HCT116 (cell line): ENCODE data around the gene TSC22D4. TPM values are rescaled to one million over a fixed set of nuclear protein-coding genes. Genes with fewer than 3 reads are reported as not detected.

ENCODE experiments used
- ATAC-seq: fragments of 200-7000 bp; cut with Tn5 transposase; 2 replicates; pipeline ENCODE4 v1.9.1; 2020; ENCODE audit warnings: mild to moderate bottlenecking, moderate library complexity
- BruUV-seq: library from RNA; stranded (reverse); fragments of 400-500 nt; replicated peaks from 2 replicates; lab custom pipeline; 2021; lab: Mats Ljungman, UMichigan
- CTCF ChIA-PET: fragments of 300-600 bp; sonication (Branson Sonifier 250); formaldehyde crosslinking; loops from one replicate; lab custom pipeline; 2021; ENCODE audit warnings: antibody characterized with exemption; lab: Charles Lee
- POLR2A ChIA-PET: fragments of 300-600, 350-600 bp; sonication (Branson Sonifier 250); formaldehyde crosslinking; loops from one replicate; lab custom pipeline; 2021; ENCODE audit warnings: antibody characterized with exemption; lab: Charles Lee
- RAD21 ChIA-PET, 2 experiments: fragments of 300-600 bp; sonication (Branson Sonifier 250); formaldehyde crosslinking; loops; one replicate each; lab custom pipeline; 2023; ENCODE audit warnings: low total read pairs in 2 of 2; ENCODE audit not compliant: uncharacterized antibody in 2 of 2, unreplicated experiment in 2 of 2, low non-redundant PET in 1 of 2; lab: Charles Lee
- DNase-seq: peaks from one replicate; pipeline ENCODE4 v3.0.0-alpha.2; 2010; ENCODE audit warnings: low read depth, low spot score
- H2AFZ ChIP-seq: fragments of 200-600 bp; shearing (Covaris generic), sonication (generic); 2 replicates; pipeline ENCODE4 v1.6.1; 2017; ENCODE audit warnings: low read depth, mixed run types, mixed read lengths, antibody characterized with exemption, low read length; ENCODE audit not compliant: poor library complexity, severe bottlenecking
- H3K27ac ChIP-seq: 2 replicates; pipeline ENCODE4 v1.5.1; 2012; ENCODE audit warnings: low read depth, low read length
- H3K27me3 ChIP-seq: fragments of 200-600 bp; sonication (generic); 2 replicates; pipeline ENCODE4 v1.6.1; 2016; ENCODE audit warnings: mixed run types, low read length, mixed read lengths; ENCODE audit not compliant: insufficient read depth
- H3K36me3 ChIP-seq, 2 experiments: fragments of 200-500 bp in 1 of 2; fragments of 200-600 bp in 1 of 2; sonication (Bioruptor generic) in 1 of 2; sonication (generic) in 1 of 2; 2 replicates each; pipeline versions ENCODE4 v1.5.1 to v1.6.1; 2014 to 2016; ENCODE audit warnings: low read length in 2 of 2, inconsistent platforms in 1 of 2, mixed read lengths in 1 of 2, mixed run types in 1 of 2; ENCODE audit not compliant: insufficient read depth in 2 of 2, control insufficient read depth in 1 of 2
- H3K4me1 ChIP-seq, 2 experiments: fragments of 200-600 bp in 1 of 2; sonication (generic) in 1 of 2; 2 replicates each; pipeline versions ENCODE4 v1.5.1 to v1.6.1; 2012 to 2017; ENCODE audit warnings: low read length in 2 of 2, inconsistent platforms in 1 of 2, mild to moderate bottlenecking in 1 of 2, mixed read lengths in 1 of 2, mixed run types in 1 of 2, moderate library complexity in 1 of 2; ENCODE audit not compliant: insufficient read depth in 2 of 2, control insufficient read depth in 1 of 2
- H3K4me2 ChIP-seq: fragments of 200-600 bp; sonication (generic); 2 replicates; pipeline ENCODE4 v1.6.1; 2017; ENCODE audit warnings: mixed run types, low read length, mixed read lengths
- H3K4me3 ChIP-seq, 2 experiments: fragments of 200-600 bp in 1 of 2; sonication (generic) in 1 of 2; replicated peaks in 1 of 2; 2 replicates each; pipeline ENCODE4 v1.5.1; 2011 to 2016; ENCODE audit warnings: low read length in 2 of 2, control low read depth in 1 of 2, low read depth in 1 of 2, mild to moderate bottlenecking in 1 of 2, mixed read lengths in 1 of 2, mixed run types in 1 of 2
- H3K79me2 ChIP-seq: fragments of 200-600 bp; sonication (generic); 2 replicates; pipeline ENCODE4 v1.6.1; 2017; ENCODE audit warnings: mild to moderate bottlenecking, mixed run types, low read length, moderate library complexity, mixed read lengths; ENCODE audit not compliant: insufficient read depth
- H3K9ac ChIP-seq: fragments of 200-600 bp; sonication (generic); 2 replicates; pipeline ENCODE4 v1.6.1; 2016; ENCODE audit warnings: low read length, mixed read lengths
- H3K9me2 ChIP-seq: fragments of 200-600 bp; sonication (generic), shearing (Covaris generic); 2 replicates; pipeline ENCODE4 v1.6.1; 2017; ENCODE audit warnings: mixed run types, mild to moderate bottlenecking, moderate library complexity; ENCODE audit not compliant: insufficient read depth
- H3K9me3 ChIP-seq, 2 experiments: fragments of 200-500 bp in 1 of 2; fragments of 200-600 bp in 1 of 2; sonication (Bioruptor generic) in 1 of 2; sonication (generic) in 1 of 2; 2 replicates each; pipeline ENCODE4 v1.6.1; 2014 to 2017; ENCODE audit warnings: low read length in 2 of 2, mixed read lengths in 2 of 2, inconsistent platforms in 1 of 2, low read depth in 1 of 2, mild to moderate bottlenecking in 1 of 2, mixed run types in 1 of 2, moderate library complexity in 1 of 2; ENCODE audit not compliant: control insufficient read depth in 1 of 2, insufficient read depth in 1 of 2
- H4K20me1 ChIP-seq: fragments of 200-600 bp; sonication (generic), shearing (Covaris generic); 2 replicates; pipeline ENCODE4 v1.6.1; 2017; ENCODE audit warnings: mixed run types, mild to moderate bottlenecking, moderate library complexity; ENCODE audit not compliant: insufficient read depth
- ELF1 ChIP-seq: IDR thresholded peaks from 2 replicates; pipeline ENCODE4 v1.6.1; 2012; ENCODE audit warnings: low read depth, borderline replicate concordance
- EZH2phosphoT487 ChIP-seq: fragments of 200-600 bp; IDR thresholded peaks from 2 replicates; pipeline ENCODE4 v1.6.1; 2018; ENCODE audit warnings: antibody characterized with exemption, borderline replicate concordance
- FOSL1 ChIP-seq: IDR thresholded peaks from 2 replicates; pipeline ENCODE4 v1.6.1; 2012; ENCODE audit warnings: low read depth
- POLR2A ChIP-seq: IDR thresholded peaks from 2 replicates; pipeline ENCODE4 v1.7.0; 2011; ENCODE audit warnings: borderline replicate concordance; ENCODE audit not compliant: insufficient read depth, insufficient read length; ENCODE audit errors: extremely low read depth
- RAD21 ChIP-seq: IDR thresholded peaks from 2 replicates; pipeline ENCODE4 v1.6.1; 2012; ENCODE audit warnings: low read depth, mild to moderate bottlenecking
- SIN3A ChIP-seq: IDR thresholded peaks from 2 replicates; pipeline ENCODE4 v1.6.1; 2012; ENCODE audit warnings: low read depth
- SP1 ChIP-seq: IDR thresholded peaks from 2 replicates; pipeline ENCODE4 v1.6.1; 2012; ENCODE audit warnings: low read depth
- SRF ChIP-seq: IDR thresholded peaks from 2 replicates; pipeline ENCODE4 v1.6.1; 2012; ENCODE audit warnings: low read depth
- TCF7L2 ChIP-seq: IDR thresholded peaks from 2 replicates; pipeline ENCODE4 v1.7.0; 2011; ENCODE audit warnings: borderline replicate concordance, inconsistent platforms; ENCODE audit not compliant: insufficient read depth, insufficient read length; ENCODE audit errors: extremely low read depth
- YY1 ChIP-seq: IDR thresholded peaks from 2 replicates; pipeline ENCODE4 v1.6.1; 2011; ENCODE audit warnings: low read length, low read depth, moderate library complexity, mild to moderate bottlenecking; ENCODE audit not compliant: insufficient replicate concordance; ENCODE audit errors: extremely low read depth
- ZFX ChIP-seq: fragments of 450-650 bp; IDR thresholded peaks from 2 replicates; pipeline ENCODE4 v1.6.1; 2017
- ZNF274 ChIP-seq: fragments of 200-500 bp; sonication (Bioruptor generic); IDR thresholded peaks from 2 replicates; pipeline ENCODE4 v1.6.1; 2014; ENCODE audit warnings: mild to moderate bottlenecking, low read depth, low read length, inconsistent platforms
- intact Hi-C: fragments of 100-400 bp; cut with micrococcal nuclease; formaldehyde crosslinking; loops from 2 replicates; pipeline ENCODE4 v1.10.0; 2022
- total RNA-seq: library from RNA; stranded (reverse); gene quantifications from one replicate; pipeline ENCODE4 v1.2.1, GENCODE V29; 2021; ENCODE audit not compliant: unreplicated experiment
- TF ChIP-seq, protein P1 (sequence below): IDR thresholded peaks from 2 replicates; pipeline ENCODE4 v1.6.1; 2012
- TF ChIP-seq, protein P2 (sequence below), 3 experiments: fragments of 200-600 bp in 1 of 3; sonication (generic) in 1 of 3; IDR thresholded peaks in 2 of 3; conservative IDR thresholded peaks in 1 of 3; 2 replicates each; pipeline ENCODE4 v1.5.1; 2012 to 2017; ENCODE audit warnings: low read depth in 2 of 3, low read length in 2 of 3, antibody characterized with exemption in 1 of 3, borderline replicate concordance in 1 of 3, control low read depth in 1 of 3, mild to moderate bottlenecking in 1 of 3, mixed read lengths in 1 of 3, mixed run types in 1 of 3, moderate library complexity in 1 of 3; ENCODE audit not compliant: insufficient read depth in 1 of 3
- TF ChIP-seq, protein P3 (sequence below): IDR thresholded peaks from 2 replicates; pipeline ENCODE4 v1.6.1; 2012; ENCODE audit warnings: low read depth
- TF ChIP-seq, protein P4 (sequence below): IDR thresholded peaks from 2 replicates; pipeline ENCODE4 v1.6.1; 2011; ENCODE audit warnings: mild to moderate bottlenecking, low read length, moderate library complexity; ENCODE audit not compliant: insufficient replicate concordance; ENCODE audit errors: extremely low read depth

TSC22D4 gene
- total RNA-seq, 1 experiment from 2014 or later, result 36.9 TPM

DNA sequence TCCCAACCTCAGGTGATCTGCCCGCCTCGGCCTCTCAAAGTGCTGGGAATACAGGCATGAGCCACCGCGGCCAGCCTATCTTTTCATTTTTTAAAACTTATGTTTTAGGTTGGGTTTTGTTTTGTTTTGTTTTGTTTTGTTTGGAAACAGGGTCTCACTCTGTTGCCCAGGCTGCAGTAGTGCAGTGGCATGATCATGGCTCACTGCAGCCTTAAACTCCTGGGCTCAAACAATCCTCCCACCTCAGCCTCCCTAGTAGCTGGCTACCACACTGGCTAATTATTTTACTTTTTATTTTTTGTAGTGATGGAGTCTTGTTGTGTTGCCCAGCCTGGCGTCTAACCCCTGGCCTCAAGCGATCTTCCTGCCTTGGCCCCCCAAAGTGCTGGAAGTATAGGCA lies 40.6 kb upstream of the TSC22D4 start:
- Histone ChIP-seq H3K27ac (no peak overlapping the region), H3K9ac (no peak overlapping the region), H3K79me2 (no peaks in the 10 kb centered on the region), H3K4me3 (no peak overlapping the region), H3K4me1 (peaks cover 8 to 19% of the 10 kb centered on the region in 2 experiments), H3K9me2 (no peaks in the 10 kb centered on the region), H3K27me3 (no peaks in the 10 kb centered on the region), H3K36me3 (no peaks in the 10 kb centered on the region), H3K9me3 (no peaks in the 10 kb centered on the region), H4K20me1 (no peaks in the 10 kb centered on the region), H3K4me2 (no peak overlapping the region), H2AFZ (peak overlapping the region; percentile 9)
- no TSS peak for BruUV-seq
- ATAC-seq (no peak), DNase-seq (no peak)
- ChIA-PET CTCF (no interaction called here), RAD21 (no interaction called here), POLR2A (interaction anchor here (0.9 to 1.2 kb wide), 2 partner anchors 19 to 40 kb away, joined by 3 read pairs; partner anchors contain the start of gene AGFG2)
- TF ChIP-seq, protein P1, sequence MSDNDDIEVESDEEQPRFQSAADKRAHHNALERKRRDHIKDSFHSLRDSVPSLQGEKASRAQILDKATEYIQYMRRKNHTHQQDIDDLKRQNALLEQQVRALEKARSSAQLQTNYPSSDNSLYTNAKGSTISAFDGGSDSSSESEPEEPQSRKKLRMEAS, result no peak
- TF ChIP-seq POLR2A, result no peak
- no peak for TF ChIP-seq ELF1
- no peak for TF ChIP-seq FOSL1
- TF ChIP-seq, protein P2, sequence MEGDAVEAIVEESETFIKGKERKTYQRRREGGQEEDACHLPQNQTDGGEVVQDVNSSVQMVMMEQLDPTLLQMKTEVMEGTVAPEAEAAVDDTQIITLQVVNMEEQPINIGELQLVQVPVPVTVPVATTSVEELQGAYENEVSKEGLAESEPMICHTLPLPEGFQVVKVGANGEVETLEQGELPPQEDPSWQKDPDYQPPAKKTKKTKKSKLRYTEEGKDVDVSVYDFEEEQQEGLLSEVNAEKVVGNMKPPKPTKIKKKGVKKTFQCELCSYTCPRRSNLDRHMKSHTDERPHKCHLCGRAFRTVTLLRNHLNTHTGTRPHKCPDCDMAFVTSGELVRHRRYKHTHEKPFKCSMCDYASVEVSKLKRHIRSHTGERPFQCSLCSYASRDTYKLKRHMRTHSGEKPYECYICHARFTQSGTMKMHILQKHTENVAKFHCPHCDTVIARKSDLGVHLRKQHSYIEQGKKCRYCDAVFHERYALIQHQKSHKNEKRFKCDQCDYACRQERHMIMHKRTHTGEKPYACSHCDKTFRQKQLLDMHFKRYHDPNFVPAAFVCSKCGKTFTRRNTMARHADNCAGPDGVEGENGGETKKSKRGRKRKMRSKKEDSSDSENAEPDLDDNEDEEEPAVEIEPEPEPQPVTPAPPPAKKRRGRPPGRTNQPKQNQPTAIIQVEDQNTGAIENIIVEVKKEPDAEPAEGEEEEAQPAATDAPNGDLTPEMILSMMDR (IDR thresholded peaks at IDR 0.05 in 2 of 3, conservative IDR thresholded peaks at IDR 0.05 in 1 of 3; ENCODE audit: borderline replicate concordance in 1 of 3, insufficient read depth in 1 of 3, low read depth in 2 of 3, low read length in 2 of 3), result no peak
- no peak for TF ChIP-seq EZH2phosphoT487
- no peak for TF ChIP-seq YY1
- TF ChIP-seq SP1, result no peak
- TF ChIP-seq SIN3A, result no peak
- TF ChIP-seq, protein P3, sequence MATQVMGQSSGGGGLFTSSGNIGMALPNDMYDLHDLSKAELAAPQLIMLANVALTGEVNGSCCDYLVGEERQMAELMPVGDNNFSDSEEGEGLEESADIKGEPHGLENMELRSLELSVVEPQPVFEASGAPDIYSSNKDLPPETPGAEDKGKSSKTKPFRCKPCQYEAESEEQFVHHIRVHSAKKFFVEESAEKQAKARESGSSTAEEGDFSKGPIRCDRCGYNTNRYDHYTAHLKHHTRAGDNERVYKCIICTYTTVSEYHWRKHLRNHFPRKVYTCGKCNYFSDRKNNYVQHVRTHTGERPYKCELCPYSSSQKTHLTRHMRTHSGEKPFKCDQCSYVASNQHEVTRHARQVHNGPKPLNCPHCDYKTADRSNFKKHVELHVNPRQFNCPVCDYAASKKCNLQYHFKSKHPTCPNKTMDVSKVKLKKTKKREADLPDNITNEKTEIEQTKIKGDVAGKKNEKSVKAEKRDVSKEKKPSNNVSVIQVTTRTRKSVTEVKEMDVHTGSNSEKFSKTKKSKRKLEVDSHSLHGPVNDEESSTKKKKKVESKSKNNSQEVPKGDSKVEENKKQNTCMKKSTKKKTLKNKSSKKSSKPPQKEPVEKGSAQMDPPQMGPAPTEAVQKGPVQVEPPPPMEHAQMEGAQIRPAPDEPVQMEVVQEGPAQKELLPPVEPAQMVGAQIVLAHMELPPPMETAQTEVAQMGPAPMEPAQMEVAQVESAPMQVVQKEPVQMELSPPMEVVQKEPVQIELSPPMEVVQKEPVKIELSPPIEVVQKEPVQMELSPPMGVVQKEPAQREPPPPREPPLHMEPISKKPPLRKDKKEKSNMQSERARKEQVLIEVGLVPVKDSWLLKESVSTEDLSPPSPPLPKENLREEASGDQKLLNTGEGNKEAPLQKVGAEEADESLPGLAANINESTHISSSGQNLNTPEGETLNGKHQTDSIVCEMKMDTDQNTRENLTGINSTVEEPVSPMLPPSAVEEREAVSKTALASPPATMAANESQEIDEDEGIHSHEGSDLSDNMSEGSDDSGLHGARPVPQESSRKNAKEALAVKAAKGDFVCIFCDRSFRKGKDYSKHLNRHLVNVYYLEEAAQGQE, result no peak
- no peak for TF ChIP-seq ZNF274
- TF ChIP-seq TCF7L2, result no peak
- TF ChIP-seq SRF, result no peak
- no peak for TF ChIP-seq RAD21
- no peak for TF ChIP-seq ZFX
- TF ChIP-seq, protein P4, sequence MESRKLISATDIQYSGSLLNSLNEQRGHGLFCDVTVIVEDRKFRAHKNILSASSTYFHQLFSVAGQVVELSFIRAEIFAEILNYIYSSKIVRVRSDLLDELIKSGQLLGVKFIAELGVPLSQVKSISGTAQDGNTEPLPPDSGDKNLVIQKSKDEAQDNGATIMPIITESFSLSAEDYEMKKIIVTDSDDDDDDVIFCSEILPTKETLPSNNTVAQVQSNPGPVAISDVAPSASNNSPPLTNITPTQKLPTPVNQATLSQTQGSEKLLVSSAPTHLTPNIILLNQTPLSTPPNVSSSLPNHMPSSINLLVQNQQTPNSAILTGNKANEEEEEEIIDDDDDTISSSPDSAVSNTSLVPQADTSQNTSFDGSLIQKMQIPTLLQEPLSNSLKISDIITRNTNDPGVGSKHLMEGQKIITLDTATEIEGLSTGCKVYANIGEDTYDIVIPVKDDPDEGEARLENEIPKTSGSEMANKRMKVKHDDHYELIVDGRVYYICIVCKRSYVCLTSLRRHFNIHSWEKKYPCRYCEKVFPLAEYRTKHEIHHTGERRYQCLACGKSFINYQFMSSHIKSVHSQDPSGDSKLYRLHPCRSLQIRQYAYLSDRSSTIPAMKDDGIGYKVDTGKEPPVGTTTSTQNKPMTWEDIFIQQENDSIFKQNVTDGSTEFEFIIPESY, result no peak
- TF ChIP-seq, all 23 proteins: peak for 0
- intact Hi-C loops, result no loop called here
